Ectodermal cell (in vitro differentiated cells): Measurements from ENCODE around the gene MAD1L1.

Experiments used
- H3K27ac ChIP-seq: 2 replicates; pipeline ENCODE4 v1.7.0; 2013; ENCODE audit warnings: mild to moderate bottlenecking, low read depth, low read length; ENCODE audit not compliant: insufficient read depth, poor library complexity, severe bottlenecking
- H3K27me3 ChIP-seq: 2 replicates; pipeline ENCODE4 v1.7.0; 2013; ENCODE audit warnings: mild to moderate bottlenecking, low read length; ENCODE audit not compliant: insufficient read depth, control insufficient read depth, poor library complexity, severe bottlenecking
- H3K36me3 ChIP-seq: one replicate; pipeline ENCODE4 v1.7.0; 2013; ENCODE audit warnings: low read length; ENCODE audit not compliant: control insufficient read depth, insufficient read depth
- H3K4me1 ChIP-seq: one replicate; pipeline ENCODE4 v1.7.0; 2013; ENCODE audit warnings: low read length; ENCODE audit not compliant: control insufficient read depth, insufficient read depth
- H3K4me3 ChIP-seq: 2 replicates; pipeline ENCODE4 v1.7.0; 2013; ENCODE audit warnings: low read depth, low read length, control low read depth; ENCODE audit not compliant: insufficient read depth
- H3K9me3 ChIP-seq: 2 replicates; pipeline ENCODE4 v1.7.0; 2013; ENCODE audit warnings: mild to moderate bottlenecking, low read length, moderate library complexity; ENCODE audit not compliant: control insufficient read depth
- WGBS, 2 experiments: methylation state at CpG; one replicate each; pipeline ENCODE4 v1.1.7; 2013; ENCODE audit warnings: missing lambda C conversion rate in 2 of 2; 5-methylcytosine and 5-hydroxymethylcytosine counted together

The MAD1L1 gene

GRCh38 chr7:1856888-1857441 lies 375.8 kb downstream of the MAD1L1 start:
- Histone ChIP-seq H3K27ac (no peak overlapping the region), H3K4me1 (peaks cover 4% of the 10 kb centered on the region), H3K27me3 (no peaks in the 10 kb centered on the region), H3K4me3 (no peak overlapping the region), H3K36me3 (no peaks in the 10 kb centered on the region), H3K9me3 (no peaks in the 10 kb centered on the region)
- 93 to 94% methylated on average over 24 of the region's 24 CpGs for WGBS, 2 experiments

- H3K27ac ChIP-seq, result no peak overlapping the region
- 84 to 87% methylated on average over 45 of the region's 45 CpGs for WGBS, 2 experiments
Measured at GRCh38 chr7:1856161-1856887, 376.4 kb downstream of the MAD1L1 start.

GRCh38 chr7:1855725-1856160 lies 377.0 kb downstream of the MAD1L1 start:
- H3K36me3 ChIP-seq, result no peaks in the 10 kb centered on the region
- no peak overlapping the region for H3K4me3 ChIP-seq
- no peak overlapping the region for H3K27ac ChIP-seq
- WGBS, 2 experiments, result 89 to 90% methylated on average over 14 of the region's 14 CpGs
- no peaks in the 10 kb centered on the region for H3K27me3 ChIP-seq
- H3K9me3 ChIP-seq, result no peaks in the 10 kb centered on the region
- peaks cover 4% of the 10 kb centered on the region for H3K4me1 ChIP-seq

More at GRCh38 chr7:1856161-1856887, 376.4 kb downstream of the MAD1L1 start:
- no peaks in the 10 kb centered on the region for H3K36me3 ChIP-seq
- H3K9me3 ChIP-seq, result no peaks in the 10 kb centered on the region
- peaks cover 4% of the 10 kb centered on the region for H3K4me1 ChIP-seq
- H3K27me3 ChIP-seq, result no peaks in the 10 kb centered on the region
- no peak overlapping the region for H3K4me3 ChIP-seq

GRCh38 chr7:1854866-1855724 lies 377.6 kb downstream of the MAD1L1 start:
- Histone ChIP-seq H3K4me1 (peaks cover 4% of the 10 kb centered on the region), H3K36me3 (no peaks in the 10 kb centered on the region), H3K27ac (no peak overlapping the region), H3K27me3 (no peaks in the 10 kb centered on the region), H3K4me3 (no peak overlapping the region), H3K9me3 (no peaks in the 10 kb centered on the region)
- 93% methylated on average over 41 of the region's 41 CpGs for WGBS, 2 experiments

GRCh38 chr7:1853986-1854865 lies 378.5 kb downstream of the MAD1L1 start:
- no peaks in the 10 kb centered on the region for H3K9me3 ChIP-seq
- H3K4me3 ChIP-seq, result no peak overlapping the region
- no peaks in the 10 kb centered on the region for H3K36me3 ChIP-seq
- no peak overlapping the region for H3K27ac ChIP-seq
- peaks cover 7% of the 10 kb centered on the region for H3K4me1 ChIP-seq
- no peaks in the 10 kb centered on the region for H3K27me3 ChIP-seq
- 91% methylated on average over 38 of the region's 38 CpGs for WGBS, 2 experiments

- Histone ChIP-seq H3K27me3 (no peaks in the 10 kb centered on the region), H3K27ac (no peak overlapping the region), H3K4me3 (no peak overlapping the region), H3K36me3 (no peaks in the 10 kb centered on the region), H3K9me3 (no peaks in the 10 kb centered on the region), H3K4me1 (peaks cover 11% of the 10 kb centered on the region)
- 88 to 93% methylated on average over 18 of the region's 18 CpGs for WGBS, 2 experiments
Measured at GRCh38 chr7:1853431-1853985, 379.2 kb downstream of the MAD1L1 start.

- H3K27ac ChIP-seq, result no peak overlapping the region
- H3K4me3 ChIP-seq, result no peak overlapping the region
- no peaks in the 10 kb centered on the region for H3K36me3 ChIP-seq
- H3K9me3 ChIP-seq, result no peaks in the 10 kb centered on the region
- peaks cover 11% of the 10 kb centered on the region for H3K4me1 ChIP-seq
- no peaks in the 10 kb centered on the region for H3K27me3 ChIP-seq
- 92 to 94% methylated on average over 40 of the region's 40 CpGs for WGBS, 2 experiments
Measured at GRCh38 chr7:1852517-1853430, 380.0 kb downstream of the MAD1L1 start.

- H3K4me1 ChIP-seq, result peaks cover 11% of the 10 kb centered on the region
- no peak overlapping the region for H3K27ac ChIP-seq
- H3K9me3 ChIP-seq, result no peaks in the 10 kb centered on the region
- no peak overlapping the region for H3K4me3 ChIP-seq
- no peaks in the 10 kb centered on the region for H3K36me3 ChIP-seq
- WGBS, 2 experiments, result 90 to 92% methylated on average over 26 of the region's 26 CpGs
- no peaks in the 10 kb centered on the region for H3K27me3 ChIP-seq
Measured at GRCh38 chr7:1851721-1852516, 380.8 kb downstream of the MAD1L1 start.
